NCI-H526 treated with DMSO at 0.1 percent for 48 hours (cell line): ENCODE measurements around the gene TMOD1.

Experiments
- DNase-seq: peaks from one replicate; lab custom pipeline; 2025; lab: John Stamatoyannopoulos, UW

TMOD1 gene

DNA sequence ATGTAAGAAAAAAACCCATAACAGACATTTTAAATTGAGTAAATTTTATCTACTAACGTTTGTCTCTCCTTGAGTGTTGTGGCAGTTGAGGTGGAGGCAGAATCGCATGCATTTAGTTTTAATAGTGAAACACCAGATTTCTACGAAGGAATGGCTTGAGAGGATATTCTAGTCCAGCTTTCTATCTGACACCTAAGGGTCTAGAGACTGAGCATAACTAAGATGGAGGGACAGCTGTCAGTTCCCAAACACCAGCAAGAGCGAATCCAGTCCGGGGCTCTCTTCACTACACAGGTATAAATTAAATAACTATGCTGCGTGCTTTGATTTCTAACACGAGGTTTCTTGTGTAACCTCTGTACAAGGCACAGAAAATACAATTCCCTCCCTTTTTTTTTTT lies 133.6 kb downstream of the TMOD1 start:
- DNase-seq, result no peak

DNA sequence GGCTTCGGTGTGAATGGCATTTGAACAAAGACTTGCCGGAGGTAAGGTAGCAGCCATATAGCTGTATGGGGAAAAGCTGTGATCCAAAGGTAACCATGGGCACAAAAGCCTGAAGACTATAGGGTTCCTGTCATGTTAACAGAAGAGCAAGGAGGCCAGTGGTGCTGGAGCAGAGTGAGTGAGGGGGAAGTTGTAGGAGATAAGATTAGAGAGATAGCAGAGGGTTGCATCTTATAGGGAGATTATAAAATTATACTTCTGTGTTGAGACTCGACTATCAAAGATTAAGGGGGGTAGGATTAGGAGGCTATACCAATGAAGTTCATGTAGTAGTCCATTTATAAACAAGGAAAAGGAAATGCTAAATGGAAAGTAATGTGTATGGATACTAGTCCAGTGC lies 135.4 kb downstream of the TMOD1 start:
- DNase-seq, result no peak

DNA sequence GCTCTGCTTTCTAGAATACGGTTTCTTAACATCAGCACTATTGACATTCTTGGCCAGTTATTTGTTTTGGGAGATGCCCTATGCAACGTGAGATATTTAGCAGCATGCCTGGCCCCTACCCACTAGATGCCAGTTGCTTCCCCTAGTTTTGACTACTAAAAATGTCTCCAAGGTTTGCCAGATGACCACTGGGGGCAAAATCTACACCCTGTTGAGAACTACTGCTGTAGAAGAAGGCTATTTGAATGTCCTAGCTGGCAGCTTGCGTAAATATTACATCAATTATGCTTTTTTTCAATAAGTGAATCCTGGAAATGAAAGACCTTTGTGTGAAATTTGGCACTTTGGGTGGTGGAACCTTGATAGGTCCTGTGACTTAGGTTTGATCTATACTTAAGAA lies 137.2 kb downstream of the TMOD1 start:
- no peak for DNase-seq

DNA sequence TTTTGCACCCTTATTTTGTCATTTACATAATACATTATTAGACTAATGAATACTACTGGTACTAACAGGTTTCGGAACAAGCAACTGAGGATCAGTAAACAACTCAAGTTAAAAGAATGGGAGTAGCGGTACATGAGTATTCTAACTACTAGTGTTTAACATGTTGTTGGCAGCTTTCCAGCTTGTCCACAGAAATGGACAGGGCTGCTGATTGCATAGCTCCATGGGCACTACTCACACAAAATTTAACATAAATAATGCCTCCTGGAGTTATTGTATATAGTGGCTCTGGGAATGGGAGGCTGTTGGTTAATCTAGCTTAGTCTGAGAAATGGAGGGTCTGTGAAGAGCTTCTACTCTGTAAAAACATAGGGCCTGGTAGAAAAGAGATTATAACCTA lies 138.9 kb downstream of the TMOD1 start:
- DNase-seq, result no peak

- DNase-seq, result no peak
These were observed 144.3 kb downstream of the TMOD1 start for GRCh38 chr9:97645720-97646119.

- no peak for DNase-seq
These were observed 146.5 kb downstream of the TMOD1 start for GRCh38 chr9:97647996-97648395.
